HG03108 (cell line): Measurements from ENCODE around the gene N4BP2.
"Not testable (repeated sequence)": the region's sequence is repeated elsewhere in the genome, so short reads cannot be mapped to it uniquely, and the experiment has no call there.

ENCODE experiments used
- ATAC-seq: cut with Tn5 transposase; IDR thresholded peaks from one replicate; pipeline ENCODE4 v1.9.1; 2021; ENCODE audit warnings: moderate library complexity; ENCODE audit not compliant: unreplicated experiment

Gene N4BP2

DNA sequence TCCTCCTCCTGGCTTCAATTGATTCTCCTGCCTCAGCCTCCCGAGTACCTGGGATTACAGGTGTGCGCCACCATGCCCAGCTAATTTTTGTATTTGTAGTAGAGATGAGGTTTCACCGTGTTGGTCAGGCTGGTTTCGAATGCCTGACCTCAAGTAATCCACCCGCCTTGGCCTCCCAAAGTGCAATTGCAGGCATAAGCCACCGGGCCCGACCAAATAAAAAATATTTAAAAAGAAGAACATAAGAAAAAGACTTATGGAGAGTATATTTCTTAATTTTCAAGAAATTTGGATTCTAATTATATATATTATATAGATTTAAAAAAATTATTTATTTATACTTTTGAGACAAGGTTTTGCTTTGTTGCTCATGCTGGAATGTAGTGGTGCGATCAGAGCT is 29.8 kb downstream of the N4BP2 start:
- no peak for ATAC-seq

DNA sequence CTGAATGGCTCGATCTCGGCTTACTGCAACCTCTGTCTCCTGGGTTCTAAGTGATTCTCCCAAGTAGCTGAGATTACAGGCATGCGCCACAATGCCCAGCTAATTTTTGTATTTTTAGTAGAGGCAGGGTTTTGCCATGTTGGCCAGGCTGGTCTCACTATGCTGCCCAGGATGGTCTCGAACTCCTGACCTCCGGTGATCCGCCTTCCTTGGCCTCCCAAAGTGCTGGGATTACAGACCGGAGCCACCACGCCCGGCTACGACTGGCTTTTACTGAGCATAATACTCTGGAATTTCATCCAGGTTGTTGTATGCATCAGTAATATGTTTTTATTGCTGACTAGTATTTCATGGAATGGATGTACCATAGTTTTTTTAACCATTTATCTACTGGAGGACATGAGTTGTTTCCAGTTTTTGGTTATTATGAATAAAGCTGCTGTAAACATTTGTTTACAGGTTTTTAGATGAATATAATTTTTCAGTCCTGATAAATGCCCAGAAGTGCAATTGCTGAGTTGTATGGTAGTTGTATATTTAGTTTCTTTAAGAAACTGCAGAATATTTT is 31.2 kb downstream of the N4BP2 start:
- no peak for ATAC-seq

DNA sequence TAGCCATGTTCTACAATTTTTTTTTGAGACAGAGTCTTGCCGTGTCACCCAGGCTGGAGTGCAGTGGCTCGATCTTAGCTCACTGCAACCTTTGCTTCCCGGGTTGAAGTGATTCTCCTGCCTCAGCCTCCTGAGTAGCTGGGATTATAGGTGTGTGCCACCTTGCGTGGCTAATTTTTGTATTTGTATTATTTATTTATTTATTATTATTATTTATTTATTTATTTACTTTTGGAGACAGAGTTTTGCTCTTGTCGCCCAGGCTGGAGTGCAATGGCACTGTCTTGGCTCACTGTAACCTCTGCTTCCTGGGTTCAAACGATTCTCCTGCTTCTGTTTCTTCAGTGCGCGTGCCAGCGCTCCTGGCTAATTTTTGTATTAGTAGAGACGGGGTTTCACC is 36.8 kb downstream of the N4BP2 start:
- not testable (repeated sequence) for ATAC-seq

DNA sequence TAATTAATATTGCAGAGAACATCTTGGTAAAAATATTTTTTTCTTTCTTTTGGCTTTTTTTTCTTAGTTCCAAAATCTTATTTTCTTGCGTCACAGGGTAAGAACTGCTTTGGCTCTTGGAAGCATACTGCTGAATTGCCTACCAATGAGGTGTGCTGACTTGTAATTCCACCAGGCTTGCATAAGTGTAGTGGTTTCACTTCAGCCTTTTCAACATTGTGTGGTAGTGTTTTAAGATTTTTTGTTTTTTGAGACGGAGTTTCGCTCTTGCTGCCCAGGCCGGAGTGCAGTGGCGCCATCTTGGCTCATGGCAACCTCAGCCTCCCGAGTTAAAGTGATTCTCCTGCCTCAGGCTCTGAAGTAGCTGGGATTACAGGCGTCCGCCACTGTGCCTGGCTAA is 42.4 kb downstream of the N4BP2 start:
- no peak for ATAC-seq

DNA sequence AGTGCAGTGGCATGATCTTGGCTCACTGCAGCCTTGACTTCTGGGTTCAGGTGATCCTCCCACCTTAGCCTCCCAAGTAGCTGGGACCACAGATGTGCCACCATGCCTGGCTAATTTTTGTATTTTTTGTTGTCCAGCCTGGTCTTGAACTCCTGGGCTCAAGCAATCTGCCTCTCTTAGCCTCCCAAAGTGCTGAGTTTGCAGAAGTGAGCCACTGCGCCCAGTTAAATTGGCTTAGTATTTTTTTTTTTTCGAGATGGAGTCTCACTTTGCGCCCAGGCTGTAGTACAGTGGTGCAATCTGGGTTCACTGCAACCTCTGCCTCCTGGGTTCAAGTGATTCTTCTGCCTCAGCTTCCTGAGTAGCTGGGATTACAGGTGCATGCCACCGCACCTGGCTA is 50.5 kb downstream of the N4BP2 start:
- ATAC-seq = not testable (repeated sequence)

DNA sequence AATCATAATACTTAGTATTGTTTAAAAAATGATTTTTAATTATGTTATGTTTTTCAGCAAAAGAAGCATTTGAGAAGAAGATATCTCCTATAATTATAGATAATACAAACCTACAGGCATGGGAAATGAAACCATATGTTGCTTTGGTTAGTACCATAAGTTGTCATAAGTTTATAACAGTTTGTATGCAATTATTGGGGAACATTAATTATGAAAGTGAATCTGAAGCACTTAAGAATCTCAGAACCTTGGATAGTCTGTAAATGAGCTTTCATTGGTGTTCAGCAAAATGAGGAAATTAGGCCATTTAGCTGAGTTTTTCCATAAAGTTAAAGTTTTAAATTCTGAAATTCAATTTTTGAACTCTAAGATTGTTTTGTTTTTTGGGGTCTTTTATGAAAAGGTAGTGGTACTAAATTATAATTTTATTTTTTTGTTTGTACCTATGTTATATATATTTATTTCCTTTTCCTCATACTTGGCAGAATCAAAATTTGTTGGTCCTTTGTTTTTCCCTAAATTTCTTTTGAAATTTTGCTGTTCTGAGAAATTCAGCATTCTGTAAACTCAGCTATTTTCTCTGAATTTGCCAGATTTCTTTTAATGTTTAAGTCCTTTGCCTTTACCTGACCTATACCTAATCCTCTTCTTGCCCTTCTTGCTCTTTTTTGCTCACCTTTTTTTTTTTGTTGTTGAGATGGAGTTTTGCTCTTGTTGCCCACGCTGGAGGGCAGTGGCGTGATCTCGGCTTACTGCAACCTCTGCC is 55.6 kb downstream of the N4BP2 start:
- ATAC-seq = no peak

DNA sequence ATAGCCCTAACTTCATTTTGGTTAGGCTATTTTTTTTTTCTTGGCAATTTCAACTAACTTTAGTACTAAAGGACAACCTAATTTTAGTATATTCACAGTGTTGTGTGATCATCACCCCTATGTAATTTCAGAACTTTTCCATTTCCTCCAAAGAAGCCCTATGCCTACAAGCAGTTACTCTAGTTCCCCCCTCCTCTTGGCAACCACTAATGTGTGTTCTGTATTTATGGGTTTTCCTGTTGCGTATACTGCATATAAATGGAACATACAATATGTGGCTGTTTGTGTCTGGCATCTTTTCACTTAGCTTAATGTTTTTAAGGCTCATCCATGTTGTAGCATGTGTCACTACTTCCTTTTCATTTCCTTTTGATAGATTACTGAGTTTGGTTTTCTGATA is 57.6 kb downstream of the N4BP2 start:
- ATAC-seq = no peak

DNA sequence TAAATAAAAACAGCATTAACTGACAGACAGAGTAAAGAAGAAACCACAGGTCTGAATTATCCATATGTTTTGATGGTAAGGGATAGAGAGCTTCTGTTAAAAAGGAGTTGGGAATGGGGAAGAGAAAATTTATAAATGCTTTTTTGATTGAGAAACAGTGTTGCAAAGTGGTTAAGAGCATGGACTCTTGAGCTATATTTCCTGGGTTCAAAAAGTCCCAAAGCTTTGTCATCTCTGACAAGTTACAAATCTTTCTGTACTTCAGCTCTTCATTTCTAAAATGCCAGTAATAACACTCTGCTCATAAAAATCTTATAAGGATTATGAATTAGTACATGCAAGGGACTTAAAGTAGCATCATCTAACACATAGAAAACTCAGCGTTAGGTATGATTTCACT is 62.2 kb downstream of the N4BP2 start:
- ATAC-seq = no peak

DNA sequence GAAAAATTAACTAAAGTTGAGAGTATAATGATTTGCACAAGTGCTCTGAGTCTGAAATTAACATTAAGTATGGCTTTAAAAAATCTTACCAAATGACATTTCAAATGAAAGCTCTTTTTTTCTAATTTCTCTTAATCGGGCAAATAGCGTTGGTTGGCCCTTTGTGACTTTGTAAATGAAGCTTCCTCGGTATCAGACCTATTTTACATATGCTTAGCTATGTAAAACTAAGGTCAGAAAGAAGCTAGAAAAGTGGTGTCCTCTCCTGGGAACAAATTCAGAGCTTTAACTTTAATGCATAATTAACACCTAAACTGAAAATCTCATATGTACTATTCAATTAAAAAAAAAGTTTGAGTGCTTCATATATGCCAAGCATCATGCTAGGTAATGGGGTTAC is 62.7 kb downstream of the N4BP2 start:
- ATAC-seq = no peak

DNA sequence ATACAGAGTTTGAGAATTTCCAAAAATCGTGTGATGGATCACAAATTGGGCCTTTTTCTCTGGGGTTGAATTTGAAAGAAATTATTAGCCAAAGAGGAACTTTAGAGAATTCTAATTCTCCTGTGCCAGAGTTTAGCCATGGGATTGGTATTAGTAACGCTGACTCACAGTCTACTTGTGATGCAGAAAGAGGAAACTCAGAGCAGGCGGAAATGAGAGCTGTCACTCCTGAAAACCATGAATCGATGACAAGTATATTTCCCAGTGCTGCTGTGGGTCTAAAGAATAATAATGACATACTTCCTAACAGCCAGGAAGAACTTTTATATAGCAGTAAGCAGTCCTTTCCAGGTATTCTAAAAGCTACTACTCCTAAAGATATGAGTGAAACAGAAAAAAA is 64.9 kb downstream of the N4BP2 start:
- ATAC-seq = no peak

DNA sequence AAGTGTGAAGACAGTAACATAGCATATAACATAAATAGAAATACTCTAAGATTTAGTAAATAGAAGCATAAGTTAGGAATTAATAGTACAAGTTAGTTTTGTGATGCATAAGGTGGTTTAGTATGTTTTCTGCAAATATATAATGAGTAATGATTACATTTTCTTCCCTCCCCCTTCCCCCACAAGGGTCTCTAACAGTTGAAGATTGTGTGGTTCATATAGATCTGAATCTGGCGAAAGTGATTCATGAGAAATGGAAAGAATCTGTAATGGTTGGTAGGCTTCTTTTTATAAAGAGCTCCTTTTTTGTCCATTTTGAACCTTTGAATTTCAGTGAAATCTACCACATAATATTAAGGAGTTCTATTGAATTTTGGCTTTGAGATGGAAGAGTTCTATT is 66.3 kb downstream of the N4BP2 start:
- ATAC-seq = no peak

DNA sequence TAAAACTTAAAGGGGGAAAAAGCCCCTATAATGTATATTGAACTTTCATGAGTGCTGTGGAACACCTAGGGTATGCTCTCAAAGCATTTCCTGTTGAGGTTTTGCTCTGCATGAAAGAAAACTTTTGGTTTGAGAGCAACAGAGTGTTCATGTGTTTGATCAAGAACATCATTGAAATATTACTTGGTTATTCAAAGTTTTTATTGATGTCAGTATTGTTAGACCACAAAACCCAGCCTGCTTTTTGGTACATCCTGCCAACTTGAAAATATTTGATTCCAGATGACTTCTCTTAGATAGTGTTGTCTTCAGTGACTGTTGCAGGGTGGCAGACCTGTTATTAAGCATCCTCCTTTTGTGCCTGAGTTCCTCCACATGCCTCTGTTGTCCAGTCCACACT is 68.0 kb downstream of the N4BP2 start:
- no peak for ATAC-seq

DNA sequence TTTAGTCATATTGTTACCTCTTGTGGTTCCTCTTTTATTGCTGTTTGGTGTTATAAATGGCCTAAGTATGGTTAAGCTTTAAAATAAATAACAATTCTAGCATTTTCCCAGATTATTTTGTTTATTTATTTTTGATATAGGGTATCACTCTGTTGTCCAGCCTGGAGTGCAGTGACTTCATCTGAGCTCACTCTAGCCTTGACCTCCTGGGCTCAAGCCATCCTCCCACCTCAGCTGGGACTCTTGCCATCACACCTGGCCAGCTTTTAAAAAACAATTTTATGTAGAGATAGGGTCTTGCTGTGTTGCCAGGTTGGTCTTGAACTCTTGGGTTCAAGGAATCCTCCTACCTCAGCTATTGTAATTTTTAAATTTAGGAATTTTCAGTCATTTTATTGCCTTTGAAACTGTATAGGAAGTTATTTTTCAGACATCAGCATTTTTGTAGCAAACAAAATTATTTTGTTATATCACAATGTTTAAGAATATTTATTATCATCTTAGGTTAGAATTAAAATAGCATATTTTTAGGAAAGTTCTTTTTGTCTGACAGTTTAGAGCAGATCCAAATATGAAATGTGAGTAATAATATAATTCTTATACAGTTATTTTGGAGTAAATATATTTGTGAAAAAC is 73.9 kb downstream of the N4BP2 start:
- ATAC-seq = no peak

DNA sequence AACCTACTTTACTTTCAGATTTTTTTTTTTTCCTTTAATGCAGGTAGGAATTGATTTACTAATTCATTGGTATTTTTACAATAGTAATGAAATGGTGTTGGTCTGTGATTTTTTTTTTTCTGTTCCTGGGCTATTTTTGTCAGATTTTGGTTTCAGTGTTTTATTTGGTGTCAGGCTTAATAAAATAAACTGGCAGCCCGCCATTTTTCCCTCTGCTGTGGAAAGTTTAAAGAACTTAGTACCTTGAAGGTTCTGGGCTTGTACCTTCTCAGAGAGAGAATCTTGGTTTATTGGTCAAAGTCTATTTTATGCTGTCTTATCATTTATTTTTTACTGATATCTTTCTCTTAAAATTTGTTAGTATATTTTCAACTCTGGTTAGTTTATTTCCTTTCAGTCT is 76.2 kb downstream of the N4BP2 start:
- ATAC-seq = no peak

DNA sequence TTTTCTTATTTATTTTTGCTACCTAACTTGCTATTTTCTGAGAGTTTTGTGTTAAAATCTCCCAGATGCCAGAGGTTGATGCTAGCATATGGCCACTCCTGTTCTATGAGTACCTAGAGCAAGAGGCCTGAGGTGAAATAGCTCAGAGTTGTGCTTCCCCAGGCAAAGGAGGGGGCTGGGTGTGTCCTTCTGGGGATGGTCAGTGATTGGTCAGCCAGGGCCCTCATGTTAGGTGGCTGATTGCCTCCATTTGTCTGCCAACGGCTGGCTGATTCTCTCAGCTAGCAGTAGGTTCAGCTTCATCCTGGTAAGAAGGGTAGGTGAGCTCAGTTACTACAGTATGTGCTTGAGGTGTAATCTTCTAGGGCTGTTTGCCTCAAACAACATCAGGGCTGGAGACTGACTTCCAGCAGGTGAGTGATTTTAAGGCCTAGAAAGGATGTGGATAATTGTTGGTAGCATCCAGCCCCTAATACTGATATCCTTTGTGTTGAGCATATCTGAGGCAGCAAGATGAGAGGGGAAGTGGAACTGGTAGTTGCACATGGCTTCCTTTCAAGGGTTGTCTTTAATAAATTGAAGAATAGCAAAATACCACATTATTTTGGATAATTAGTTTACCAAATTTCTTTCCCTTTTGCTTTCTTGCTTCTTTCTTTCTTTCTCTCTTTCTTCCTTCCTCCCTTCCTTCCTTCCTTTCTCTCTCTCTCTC is 77.7 kb downstream of the N4BP2 start:
- no peak for ATAC-seq

DNA sequence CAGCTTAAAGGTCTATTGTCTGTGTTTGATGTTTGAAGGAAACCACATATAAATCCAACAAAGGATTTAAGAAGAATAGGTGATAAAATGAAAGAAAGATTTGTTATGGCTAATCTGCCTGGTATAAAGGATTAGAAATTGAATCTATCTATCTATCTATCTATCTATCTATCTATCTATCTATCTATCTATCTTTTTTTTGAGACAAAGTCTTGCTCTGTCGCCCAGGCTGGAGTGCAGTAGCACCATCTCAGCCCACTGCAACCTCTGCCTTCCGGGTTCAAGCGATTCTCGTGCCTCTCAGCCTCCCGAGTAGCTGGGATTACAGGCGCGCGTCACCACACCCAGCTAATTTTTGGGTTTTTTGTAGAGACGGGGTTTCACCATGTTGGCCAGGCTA is 79.6 kb downstream of the N4BP2 start:
- not testable (repeated sequence) for ATAC-seq

DNA sequence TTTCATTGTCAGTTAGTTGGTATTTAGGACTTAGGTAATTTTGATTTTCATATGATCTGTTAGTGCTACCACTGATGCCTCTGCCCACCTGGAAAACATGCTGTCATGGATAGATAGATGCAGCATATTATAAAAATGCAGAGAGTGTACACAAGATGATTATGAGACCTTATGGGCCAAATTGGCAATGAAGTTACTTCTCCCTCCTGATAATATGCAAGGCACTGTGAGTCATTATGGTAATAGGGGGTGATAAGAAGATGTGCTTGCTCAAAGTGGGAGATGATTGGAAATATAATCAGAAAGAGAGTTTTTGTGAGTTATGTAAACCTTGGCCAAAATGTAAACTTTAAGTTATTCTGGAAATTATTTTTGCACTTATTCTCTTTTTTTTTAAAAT is 83.5 kb downstream of the N4BP2 start:
- no peak for ATAC-seq

DNA sequence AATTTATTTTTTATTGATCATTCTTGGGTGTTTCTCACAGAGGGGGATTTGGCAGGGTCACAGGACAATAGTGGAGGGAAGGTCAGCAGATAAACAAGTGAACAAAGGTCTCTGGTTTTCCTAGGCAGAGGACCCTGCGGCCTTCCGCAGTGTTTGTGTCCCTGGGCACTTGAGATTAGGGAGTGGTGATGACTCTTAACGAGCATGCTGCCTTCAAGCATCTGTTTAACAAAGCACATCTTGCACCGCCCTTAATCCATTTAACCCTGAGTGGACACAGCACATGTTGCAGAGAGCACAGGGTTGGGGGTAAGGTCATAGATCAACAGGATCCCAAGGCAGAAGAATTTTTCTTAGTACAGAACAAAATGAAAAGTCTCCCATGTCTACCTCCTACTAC is 83.9 kb downstream of the N4BP2 start:
- ATAC-seq = not testable (repeated sequence)

DNA sequence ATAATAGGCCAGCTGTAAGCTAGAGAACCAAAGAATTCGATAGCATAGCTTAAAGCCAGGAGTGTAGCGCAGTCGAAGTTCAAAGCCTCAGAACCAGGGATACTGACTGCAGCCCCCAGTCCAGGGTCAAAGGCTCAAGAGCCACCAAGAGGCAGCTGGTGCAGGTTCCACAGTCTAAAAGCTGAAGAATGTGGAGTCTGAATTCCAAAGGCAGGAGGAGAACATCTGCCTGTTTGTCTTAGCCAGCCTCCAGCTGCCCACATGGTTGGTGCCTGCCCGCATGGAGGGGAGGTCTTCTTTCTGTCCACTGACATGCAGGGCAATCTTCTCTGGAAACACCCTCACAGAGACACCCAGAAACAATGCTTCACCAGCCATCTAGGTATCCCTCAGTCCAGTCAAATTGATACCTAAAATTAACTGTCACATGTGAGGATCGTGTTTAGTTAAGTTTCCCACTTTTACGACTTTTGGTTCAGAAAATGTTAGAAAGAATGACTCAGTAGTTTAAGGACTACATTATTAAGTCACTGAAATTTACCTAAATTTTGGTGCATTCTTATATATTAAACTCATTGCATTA is 87.4 kb downstream of the N4BP2 start:
- ATAC-seq = no peak

DNA sequence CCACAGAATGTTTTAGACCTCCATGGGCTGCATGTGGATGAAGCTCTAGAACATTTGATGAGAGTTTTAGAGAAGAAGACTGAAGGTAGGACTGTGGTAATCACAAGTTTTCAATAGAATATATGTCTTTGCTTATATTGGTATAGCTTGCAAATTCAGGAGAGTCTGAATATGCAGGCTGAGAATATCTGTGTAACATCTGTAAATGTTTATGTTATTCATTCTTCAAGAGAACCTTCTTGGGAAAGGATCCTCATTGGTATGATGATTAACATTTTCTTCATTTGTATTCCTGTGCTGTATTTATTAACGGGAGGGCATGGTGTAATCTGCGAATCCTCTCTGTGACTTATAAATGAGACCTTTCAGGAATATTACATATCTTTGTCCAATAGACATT is 88.1 kb downstream of the N4BP2 start:
- ATAC-seq = no peak

DNA sequence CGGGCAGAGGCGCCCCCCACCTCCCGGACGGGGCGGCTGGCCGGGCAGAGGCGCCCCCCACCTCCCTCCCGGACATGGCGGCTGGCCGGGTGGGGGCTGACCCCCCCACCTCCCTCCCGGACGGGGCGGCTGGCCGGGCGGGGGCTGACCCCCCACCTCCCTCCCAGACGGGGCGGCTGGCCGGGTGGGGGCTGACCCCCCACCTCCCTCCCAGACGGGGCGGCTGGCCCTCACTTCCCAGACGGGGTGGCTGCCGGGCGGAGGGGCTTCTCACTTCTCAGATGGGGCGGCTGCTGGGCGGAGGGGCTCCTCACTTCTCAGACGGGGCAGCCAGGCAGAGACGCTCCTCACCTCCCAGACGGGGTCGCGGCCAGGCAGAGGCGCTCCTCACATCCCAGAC is 90.8 kb downstream of the N4BP2 start:
- ATAC-seq = not testable (repeated sequence)
